Common myeloid progenitor, CD34-positive (primary cell): ENCODE data around the gene LYZL6.
"Not testable (repeated sequence)": the region's sequence is repeated elsewhere in the genome, so short reads cannot be mapped to it uniquely, and the experiment has no call there.

ENCODE experiments used
- CTCF ChIA-PET: fragments of 350-600 bp; sonication (Branson Sonifier 250); formaldehyde crosslinking; loops from one replicate; lab custom pipeline; 2021; ENCODE audit warnings: antibody characterized with exemption; lab: Charles Lee
- POLR2A ChIA-PET: fragments of 350-600 bp; sonication (Branson Sonifier 250); formaldehyde crosslinking; loops from one replicate; lab custom pipeline; 2021; ENCODE audit warnings: antibody characterized with exemption; lab: Charles Lee
- DNase-seq, 3 donors: peaks; one replicate each; pipeline versions ENCODE4 v3.0.0 to v3.0.0-alpha.2; 2013
- H3K27ac ChIP-seq, 2 experiments: 1 replicate in 1 of 2; 2 replicates in 1 of 2; pipeline ENCODE4 v1.7.0; 2013; ENCODE audit warnings: inconsistent platforms in 2 of 2, low read length in 2 of 2, mild to moderate bottlenecking in 2 of 2, low read depth in 1 of 2, moderate library complexity in 1 of 2; ENCODE audit not compliant: severe bottlenecking in 2 of 2, insufficient read depth in 1 of 2, poor library complexity in 1 of 2
- H3K27me3 ChIP-seq, 5 experiments: replicated peaks in 2 of 5; 1 replicate in 3 of 5; 2 replicates in 2 of 5; pipeline versions ENCODE4 v1.6.1 to v1.7.0; 2013; ENCODE audit warnings: low read length in 4 of 5, mild to moderate bottlenecking in 2 of 5, moderate library complexity in 2 of 5, inconsistent platforms in 1 of 5; ENCODE audit not compliant: insufficient read depth in 5 of 5, control insufficient read depth in 4 of 5
- H3K36me3 ChIP-seq, 4 experiments: 1 replicate in 2 of 4; 2 replicates in 2 of 4; pipeline versions ENCODE4 v1.6.1 to v1.7.0; 2013; ENCODE audit warnings: low read length in 3 of 4, control low read depth in 1 of 4, mild to moderate bottlenecking in 1 of 4; ENCODE audit not compliant: control insufficient read depth in 4 of 4, insufficient read depth in 4 of 4
- H3K4me1 ChIP-seq, 4 experiments: 1 replicate in 3 of 4; 2 replicates in 1 of 4; pipeline versions ENCODE4 v1.6.1 to v1.7.1; 2013; ENCODE audit warnings: low read length in 3 of 4, mild to moderate bottlenecking in 3 of 4, control low read depth in 1 of 4, inconsistent platforms in 1 of 4, moderate library complexity in 1 of 4; ENCODE audit not compliant: control insufficient read depth in 4 of 4, insufficient read depth in 4 of 4; ENCODE audit errors: control extremely low read depth in 1 of 4
- H3K4me3 ChIP-seq, 7 experiments: 1 replicate in 4 of 7; 2 replicates in 3 of 7; pipeline versions ENCODE4 v1.5.1 to v1.7.0; 2013; ENCODE audit warnings: mild to moderate bottlenecking in 7 of 7, low read length in 6 of 7, moderate library complexity in 6 of 7, inconsistent platforms in 2 of 7, low read depth in 2 of 7, control low read depth in 1 of 7; ENCODE audit not compliant: insufficient read depth in 4 of 7, control insufficient read depth in 1 of 7; ENCODE audit errors: extremely low read depth in 1 of 7
- H3K9me3 ChIP-seq, 5 experiments: 1 replicate in 4 of 5; 2 replicates in 1 of 5; pipeline versions ENCODE4 v1.6.1 to v1.7.1; 2013; ENCODE audit warnings: low read length in 4 of 5, mild to moderate bottlenecking in 2 of 5, inconsistent platforms in 1 of 5, low read depth in 1 of 5, moderate library complexity in 1 of 5; ENCODE audit not compliant: control insufficient read depth in 4 of 5, insufficient read depth in 2 of 5; ENCODE audit errors: control extremely low read depth in 1 of 5
- WGBS: methylation state at CpG from one replicate; pipeline ENCODE4 v1.1.5; 2013; ENCODE audit not compliant: insufficient coverage; 5-methylcytosine and 5-hydroxymethylcytosine counted together

LYZL6 gene

DNA sequence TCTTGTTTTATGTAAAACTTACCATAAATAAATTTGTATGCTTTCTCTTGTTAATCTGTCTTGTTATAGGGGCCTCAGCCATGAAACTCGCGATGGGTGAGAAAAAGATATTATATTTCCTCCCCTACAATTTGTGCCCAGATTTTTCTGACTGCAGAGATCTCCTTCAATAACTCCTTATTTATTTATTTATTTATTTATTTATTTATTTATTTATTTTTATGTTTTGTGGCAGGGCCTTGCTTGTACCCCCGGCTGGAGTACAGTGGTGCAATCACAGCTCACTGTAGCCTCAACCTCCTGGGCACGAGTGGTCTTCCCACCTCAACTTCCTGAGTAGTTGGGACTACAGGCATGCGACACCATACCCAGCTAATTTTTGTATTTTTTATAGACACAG lies 40.1 kb downstream of the LYZL6 start:
- H3K27me3 ChIP-seq = no peaks in the 10 kb centered on the region
- H3K4me1 ChIP-seq = peaks cover 0 to 19% (median 9%) of the 10 kb centered on the region in 4 experiments
- ChIA-PET CTCF (no interaction called here), POLR2A (no interaction called here)
- no peaks in the 10 kb centered on the region for H3K36me3 ChIP-seq
- no peaks in the 10 kb centered on the region for H3K9me3 ChIP-seq
- no peak overlapping the region for H3K4me3 ChIP-seq
- no peak for DNase-seq
- no peak overlapping the region for H3K27ac ChIP-seq
- WGBS = 85% methylated on average over 3 of the region's 5 CpGs

GRCh38 chr17:35901631-35902175 lies 41.8 kb downstream of the LYZL6 start:
- 96% methylated on average over 5 of the region's 9 CpGs for WGBS
- peaks cover 0 to 27% (median 15%) of the 10 kb centered on the region in 4 experiments for H3K4me1 ChIP-seq
- no peaks in the 10 kb centered on the region for H3K9me3 ChIP-seq
- H3K27me3 ChIP-seq = no peaks in the 10 kb centered on the region
- H3K36me3 ChIP-seq = no peaks in the 10 kb centered on the region
- no peak for DNase-seq
- CTCF ChIA-PET = interaction anchor here (0.6 to 1.4 kb wide), 4 partner anchors 9 to 37 kb away, joined by 3 to 4 read pairs (median 3); no protein-coding TSS in a partner anchor
- POLR2A ChIA-PET = interaction anchor here (0.6 kb wide), 1 partner anchor 1607 kb away, joined by 3 read pairs; no protein-coding TSS in a partner anchor
- no peak overlapping the region for H3K27ac ChIP-seq
- H3K4me3 ChIP-seq = no peak overlapping the region

DNA sequence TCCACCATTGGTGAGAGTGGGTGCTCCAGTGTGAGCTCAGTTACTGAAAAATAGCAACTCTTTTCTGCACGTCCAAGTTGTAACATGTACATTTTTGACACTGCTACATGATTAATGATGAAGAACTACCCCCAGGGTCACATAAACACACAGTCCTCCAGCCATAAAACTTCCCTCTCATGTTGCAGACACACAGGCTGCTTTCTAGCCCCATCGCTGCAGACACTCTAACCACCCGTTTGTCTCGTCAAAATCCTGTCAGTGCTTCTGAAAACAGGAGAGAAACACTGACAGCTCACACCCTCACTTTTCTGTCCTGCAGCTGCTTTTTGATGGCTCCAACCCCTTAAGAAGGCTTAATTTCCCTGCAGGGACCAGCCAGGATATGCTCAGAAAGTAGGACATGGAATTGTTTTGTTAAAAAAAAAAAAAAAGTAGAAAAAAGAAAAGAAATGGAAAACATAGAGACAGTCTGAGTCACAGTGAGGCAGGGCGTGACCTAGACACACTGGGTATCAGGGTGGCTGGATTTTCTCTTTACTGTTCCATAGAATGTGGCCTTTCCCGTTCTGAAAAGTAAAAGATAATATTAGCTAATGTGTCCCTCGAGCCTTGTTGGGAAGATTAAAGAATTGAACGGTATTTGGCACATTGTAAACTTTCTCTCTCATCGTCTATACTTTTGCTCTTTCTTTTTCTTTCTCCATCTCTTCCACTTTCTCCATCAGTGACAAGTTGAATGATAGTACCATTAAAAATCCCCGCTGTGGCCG lies 42.6 kb downstream of the LYZL6 start:
- peaks cover 0 to 35% (median 23%) of the 10 kb centered on the region in 4 experiments for H3K4me1 ChIP-seq
- H3K9me3 ChIP-seq = no peaks in the 10 kb centered on the region
- no peak overlapping the region for H3K4me3 ChIP-seq
- DNase-seq = peak in 1 of 3 donors; percentile 6
- H3K27ac ChIP-seq = no peak overlapping the region
- no peaks in the 10 kb centered on the region for H3K36me3 ChIP-seq
- CTCF ChIA-PET = interaction anchor here (0.6 to 1.4 kb wide), 4 partner anchors 10 to 36 kb away, joined by 3 read pairs; no protein-coding TSS in a partner anchor
- no peaks in the 10 kb centered on the region for H3K27me3 ChIP-seq
- POLR2A ChIA-PET = no interaction called here
- WGBS = 57% methylated on average over 4 of the region's 11 CpGs

GRCh38 chr17:35900280-35900679 lies 43.2 kb downstream of the LYZL6 start:
- H3K9me3 ChIP-seq = no peaks in the 10 kb centered on the region
- no peaks in the 10 kb centered on the region for H3K36me3 ChIP-seq
- no peak overlapping the region for H3K4me3 ChIP-seq
- DNase-seq = no peak
- peaks cover 3 to 41% (median 29%) of the 10 kb centered on the region in 4 experiments for H3K4me1 ChIP-seq
- ChIA-PET CTCF (interaction anchor here (1.0 to 1.4 kb wide), 2 partner anchors 14 to 18 kb away, joined by 3 read pairs; no protein-coding TSS in a partner anchor), POLR2A (no interaction called here)
- 82% methylated on average over 5 of the region's 5 CpGs for WGBS
- no peak overlapping the region for H3K27ac ChIP-seq
- H3K27me3 ChIP-seq = no peaks in the 10 kb centered on the region

- CTCF ChIA-PET = interaction anchor here (1.2 to 1.5 kb wide), 2 partner anchors 18 to 32 kb away, joined by 3 to 6 read pairs; partner anchors contain the start of gene RDM1
- Histone ChIP-seq H3K4me1 (peaks cover 4 to 44% (median 32%) of the 10 kb centered on the region in 4 experiments), H3K36me3 (no peaks in the 10 kb centered on the region), H3K27me3 (no peaks in the 10 kb centered on the region), H3K9me3 (no peaks in the 10 kb centered on the region), H3K27ac (no peak overlapping the region), H3K4me3 (no peak overlapping the region)
- WGBS = 31% methylated on average over 3 of the region's 6 CpGs
- DNase-seq = peak; percentile 25 to 56 (median 54)
- POLR2A ChIA-PET = no interaction called here
Measured at GRCh38 chr17:35898283-35899070, 45.0 kb downstream of the LYZL6 start.

DNA sequence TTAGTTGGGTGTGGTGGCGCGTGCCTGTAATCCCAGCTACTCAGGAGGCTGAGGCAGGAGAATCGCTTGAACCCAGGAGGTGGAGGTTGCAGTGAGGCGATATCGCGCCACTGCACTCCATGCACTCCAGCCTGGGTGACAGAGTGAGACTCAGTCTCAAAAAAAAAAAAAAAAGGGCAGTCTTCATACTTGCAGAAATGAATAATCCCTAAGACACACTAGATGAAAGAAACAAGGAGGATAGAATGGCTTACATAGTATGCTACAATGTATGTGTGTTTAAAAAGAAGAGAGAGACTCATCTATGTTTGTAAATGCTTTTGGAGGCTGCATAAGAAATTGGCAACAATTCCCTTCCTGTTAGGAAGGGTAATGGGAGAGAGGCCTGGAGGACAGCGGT lies 45.7 kb downstream of the LYZL6 start:
- POLR2A ChIA-PET, H3K27ac ChIP-seq, H3K27me3 ChIP-seq, H3K36me3 ChIP-seq, CTCF ChIA-PET, DNase-seq, H3K4me3 ChIP-seq, H3K9me3 ChIP-seq: not testable (repeated sequence)
- 100% methylated on average over 6 of the region's 7 CpGs for WGBS
- H3K4me1 ChIP-seq = peaks cover 4 to 44% (median 32%) of the 10 kb centered on the region in 4 experiments
